OCI-LY7 (cell line): ENCODE measurements around the gene RBM18. TPM values are rescaled to one million over a fixed set of nuclear protein-coding genes. Genes with fewer than 3 reads are reported as not detected.

Source experiments
- BruUV-seq: library from RNA; stranded (reverse); fragments of 400-500 nt; replicated peaks from 2 replicates; lab custom pipeline; 2021; lab: Mats Ljungman, UMichigan
- CTCF ChIA-PET: fragments of 300-600 bp; sonication (Branson Sonifier 250); formaldehyde crosslinking; loops from one replicate; lab custom pipeline; 2022; ENCODE audit warnings: antibody characterized with exemption; ENCODE audit not compliant: unreplicated experiment; lab: Charles Lee
- POLR2A ChIA-PET: fragments of 300-600 bp; sonication (Branson Sonifier 250); formaldehyde crosslinking; loops from one replicate; lab custom pipeline; 2022; ENCODE audit warnings: antibody characterized with exemption; lab: Charles Lee
- DNase-seq: peaks from one replicate; pipeline ENCODE4 v3.0.0-alpha.2; 2015; ENCODE audit warnings: low spot score
- H2AFZ ChIP-seq: fragments of 200-600 bp; sonication (generic), shearing (Covaris generic); 2 replicates; pipeline ENCODE4 v1.6.1; 2014; ENCODE audit warnings: mild to moderate bottlenecking, antibody characterized with exemption, low read length, moderate library complexity
- H3K27ac ChIP-seq: fragments of 200-600 bp; sonication (generic); 2 replicates; pipeline ENCODE4 v1.5.1; 2014; ENCODE audit warnings: mixed run types, low read depth, mild to moderate bottlenecking, moderate library complexity, low read length, inconsistent platforms; ENCODE audit not compliant: poor library complexity, severe bottlenecking
- H3K36me3 ChIP-seq: fragments of 200-600 bp; sonication (generic); 2 replicates; pipeline ENCODE4 v1.6.1; 2014; ENCODE audit warnings: mild to moderate bottlenecking, antibody characterized with exemption, low read length, moderate library complexity, mixed read lengths; ENCODE audit not compliant: insufficient read depth
- H3K4me1 ChIP-seq: fragments of 200-600 bp; sonication (generic); 2 replicates; pipeline ENCODE4 v1.5.1; 2014; ENCODE audit warnings: mild to moderate bottlenecking, low read length; ENCODE audit not compliant: insufficient read depth, poor library complexity, severe bottlenecking
- H3K4me2 ChIP-seq: fragments of 200-600 bp; sonication (generic); 2 replicates; pipeline ENCODE4 v1.6.1; 2014; ENCODE audit warnings: mild to moderate bottlenecking, low read length
- H3K4me3 ChIP-seq: fragments of 200-600 bp; sonication (generic); 2 replicates; pipeline ENCODE4 v1.5.1; 2014; ENCODE audit warnings: mild to moderate bottlenecking, low read depth, low read length; ENCODE audit not compliant: poor library complexity, severe bottlenecking
- H3K79me2 ChIP-seq: fragments of 200-600 bp; sonication (generic); 2 replicates; pipeline ENCODE4 v1.6.1; 2016; ENCODE audit warnings: low read depth, mild to moderate bottlenecking, low read length, moderate library complexity, mixed read lengths; ENCODE audit not compliant: insufficient read depth
- H3K9me2 ChIP-seq: fragments of 200-600 bp; sonication (generic); 2 replicates; pipeline ENCODE4 v1.6.1; 2016; ENCODE audit warnings: mild to moderate bottlenecking, low read length, mixed read lengths; ENCODE audit not compliant: insufficient read depth
- H3K9me3 ChIP-seq: fragments of 200-600 bp; sonication (generic); 2 replicates; pipeline ENCODE4 v1.6.1; 2014; ENCODE audit warnings: mild to moderate bottlenecking, mixed run types, low read length, mixed read lengths
- H4K20me1 ChIP-seq: fragments of 200-600 bp; sonication (generic); 2 replicates; pipeline ENCODE4 v1.6.1; 2014; ENCODE audit warnings: mild to moderate bottlenecking, antibody characterized with exemption, low read length, moderate library complexity, mixed read lengths; ENCODE audit not compliant: insufficient read depth
- CTCF ChIP-seq: fragments of 200-600 bp; sonication (generic); conservative IDR thresholded peaks from 2 replicates; pipeline ENCODE4 v1.5.1; 2014; ENCODE audit warnings: mild to moderate bottlenecking, antibody characterized with exemption, low read length, moderate library complexity, mixed read lengths
- EZH2phosphoT487 ChIP-seq: fragments of 200-600 bp; sonication (generic); IDR thresholded peaks from 2 replicates; pipeline ENCODE4 v1.6.1; 2018; ENCODE audit warnings: low read depth, borderline replicate concordance, mild to moderate bottlenecking, mixed run types, antibody characterized with exemption, low read length, moderate library complexity, mixed read lengths
- intact Hi-C: fragments of 100-400 bp; cut with micrococcal nuclease; formaldehyde crosslinking; loops from one replicate; pipeline ENCODE4 v1.10.0; 2022; ENCODE audit not compliant: unreplicated experiment
- total RNA-seq, 2 experiments: library from RNA; depleted of rRNA in 1 of 2; stranded (reverse); fragments of >200 nt in 1 of 2; shearing (Covaris generic) in 1 of 2; gene quantifications; 2 replicates each; pipeline ENCODE4 v1.2.3, GENCODE V29; 2014 to 2022

The RBM18 gene
- total RNA-seq, 2 experiments from 2014 or later, result 8.3 to 22.2 TPM

GRCh38 chr9:122265149-122265915, 692 bp upstream of the RBM18 start:
- ChIA-PET CTCF (interaction anchor here (1.2 kb wide), 1 partner anchor 140 kb away, joined by 5 read pairs; no protein-coding TSS in a partner anchor), POLR2A (interaction anchor here (0.6 to 2.4 kb wide), 7 partner anchors 11 to 647 kb away, joined by 3 to 9 read pairs (median 3); no protein-coding TSS in a partner anchor)
- intact Hi-C loops, result loop anchor here (2.0 to 10.0 kb wide), 2 partner anchors 21 to 669 kb away; partner anchors contain the start of gene ZBTB26

GRCh38 chr9:122263699-122264349, 816 bp downstream of the RBM18 start:
- peaks cover 51% of the 10 kb centered on the region for H3K4me1 ChIP-seq
- DNase-seq, result peak; percentile 27
- CTCF ChIA-PET, result interaction anchor here (0.6 kb wide), 1 partner anchor 106 kb away, joined by 3 read pairs; no protein-coding TSS in a partner anchor
- POLR2A ChIA-PET, result interaction anchor here (0.9 to 2.4 kb wide), 3 partner anchors 24 to 334 kb away, joined by 3 to 9 read pairs (median 3); no protein-coding TSS in a partner anchor
- no peaks in the 10 kb centered on the region for H3K9me3 ChIP-seq
- TF ChIP-seq EZH2phosphoT487 (no peak), CTCF (no peak)
- H2AFZ ChIP-seq, result peak overlapping the region; percentile 58
- peak overlapping the region; percentile 90 for H3K27ac ChIP-seq
- BruUV-seq, result no TSS peak
- H3K79me2 ChIP-seq, result peaks cover 70% of the 10 kb centered on the region
- H3K36me3 ChIP-seq, result peaks cover 52% of the 10 kb centered on the region
- peak overlapping the region; percentile 87 for H3K4me2 ChIP-seq
- H3K9me2 ChIP-seq, result no peaks in the 10 kb centered on the region
- H4K20me1 ChIP-seq, result peaks cover 10% of the 10 kb centered on the region; the same call in 1 of the 2 replicates
- H3K4me3 ChIP-seq, result peak overlapping the region; percentile 87
- intact Hi-C loops, result loop anchor here (1.0 to 10.0 kb wide), 3 partner anchors 23 to 671 kb away; partner anchors contain the start of genes MORN5, NDUFA8 and ZBTB26

More at GRCh38 chr9:122265149-122265915, 692 bp upstream of the RBM18 start:
- TF ChIP-seq CTCF (peak; percentile 60; the same call in 1 of the 2 replicates), EZH2phosphoT487 (no peak)
- Histone ChIP-seq H3K27ac (peak overlapping the region; percentile 90), H3K4me1 (peaks cover 51% of the 10 kb centered on the region), H2AFZ (peak overlapping the region; percentile 66; the same call in 1 of the 2 replicates), H3K36me3 (peaks cover 40% of the 10 kb centered on the region), H3K9me2 (no peaks in the 10 kb centered on the region), H3K4me2 (peak overlapping the region; percentile 81), H3K9me3 (no peaks in the 10 kb centered on the region), H4K20me1 (peaks cover 10% of the 10 kb centered on the region; the same call in 1 of the 2 replicates), H3K79me2 (peaks cover 84% of the 10 kb centered on the region), H3K4me3 (peak overlapping the region; percentile 87)
- DNase-seq, result peak; percentile 77
- TSS peak; percentile 86 for BruUV-seq
